Measurements from ENCODE around the gene HDDC3. TPM values are rescaled to one million over a fixed set of nuclear protein-coding genes. Genes with fewer than 3 reads are reported as not detected.

Gene HDDC3
- total RNA-seq, 2 experiments from 2014 or later: 31.8 to 38.6 TPM

- intact Hi-C loops (cut with micrococcal nuclease; ENCODE audit: unreplicated experiment): loop anchor here (1.0 to 5.0 kb wide), 4 partner anchors 29 to 664 kb away; partner anchors contain the start of genes IQGAP1 and NGRN
- peak overlapping the region; percentile 79 for H3K4me3 ChIP-seq (ENCODE audit: low read depth, low read length, poor library complexity, severe bottlenecking)
- peaks cover 17% of the 10 kb centered on the region; the same call in 1 of the 2 replicates for H3K79me2 ChIP-seq (ENCODE audit: insufficient read depth, low read depth, low read length)
- H3K9me2 ChIP-seq (ENCODE audit: insufficient read depth, low read length): no peaks in the 10 kb centered on the region
- H2AFZ ChIP-seq (ENCODE audit: low read length): no peak overlapping the region; the same call in 1 of the 2 replicates
- H3K36me3 ChIP-seq (ENCODE audit: insufficient read depth, low read length): no peaks in the 10 kb centered on the region
- peak overlapping the region; percentile 87 for H3K4me2 ChIP-seq (ENCODE audit: low read length)
- H4K20me1 ChIP-seq (ENCODE audit: insufficient read depth, low read length): no peaks in the 10 kb centered on the region
- no peak for TF ChIP-seq CTCF (conservative IDR thresholded peaks at IDR 0.05; ENCODE audit: low read length)
- TF ChIP-seq EZH2phosphoT487 (IDR thresholded peaks at IDR 0.05; ENCODE audit: borderline replicate concordance, low read depth, low read length): no peak
- ChIA-PET POLR2A (interaction anchor here (0.6 to 7.2 kb wide), 14 partner anchors 9 to 832 kb away, joined by 3 to 58 read pairs (median 4); partner anchors contain the start of genes BLM, MAN2A2 and RCCD1), CTCF (ENCODE audit: unreplicated experiment) (interaction anchor here (0.6 to 5.1 kb wide), 8 partner anchors 24 to 284 kb away, joined by 3 to 41 read pairs (median 5); partner anchors contain the start of genes MAN2A2 and RCCD1)
- DNase-seq (ENCODE audit: low spot score): no peak
- peaks cover 57% of the 10 kb centered on the region for H3K4me1 ChIP-seq (ENCODE audit: insufficient read depth, low read length, poor library complexity, severe bottlenecking)
- peak overlapping the region; percentile 81 for H3K27ac ChIP-seq (ENCODE audit: low read depth, low read length, poor library complexity, severe bottlenecking)
- H3K9me3 ChIP-seq (ENCODE audit: low read length): no peaks in the 10 kb centered on the region
- no TSS peak for BruUV-seq (replicated peaks)
These were observed 848 bp downstream of the HDDC3 start for GRCh38 chr15:90931575-90931827.

GRCh38 chr15:90930861-90931574, 1.3 kb downstream of the HDDC3 start:
- TF ChIP-seq CTCF (conservative IDR thresholded peaks at IDR 0.05; ENCODE audit: low read length): no peak
- TF ChIP-seq EZH2phosphoT487 (IDR thresholded peaks at IDR 0.05; ENCODE audit: borderline replicate concordance, low read depth, low read length): no peak
- Histone ChIP-seq H3K9me3 (ENCODE audit: low read length) (no peaks in the 10 kb centered on the region), H3K4me3 (ENCODE audit: low read depth, low read length, poor library complexity, severe bottlenecking) (peak overlapping the region; percentile 79), H2AFZ (ENCODE audit: low read length) (peak overlapping the region; percentile 81; the same call in 1 of the 2 replicates), H3K79me2 (ENCODE audit: insufficient read depth, low read depth, low read length) (peaks cover 17% of the 10 kb centered on the region; the same call in 1 of the 2 replicates), H3K36me3 (ENCODE audit: insufficient read depth, low read length) (no peaks in the 10 kb centered on the region), H3K4me2 (ENCODE audit: low read length) (peak overlapping the region; percentile 87), H3K27ac (ENCODE audit: low read depth, low read length, poor library complexity, severe bottlenecking) (peak overlapping the region; percentile 81), H4K20me1 (ENCODE audit: insufficient read depth, low read length) (no peaks in the 10 kb centered on the region), H3K4me1 (ENCODE audit: insufficient read depth, low read length, poor library complexity, severe bottlenecking) (peaks cover 52% of the 10 kb centered on the region), H3K9me2 (ENCODE audit: insufficient read depth, low read length) (no peaks in the 10 kb centered on the region)
- ChIA-PET POLR2A (interaction anchor here (0.6 to 7.2 kb wide), 14 partner anchors 9 to 831 kb away, joined by 3 to 58 read pairs (median 4); partner anchors contain the start of genes BLM, MAN2A2 and RCCD1), CTCF (ENCODE audit: unreplicated experiment) (interaction anchor here (0.7 to 5.1 kb wide), 7 partner anchors 24 to 283 kb away, joined by 3 to 41 read pairs (median 5); partner anchors contain the start of genes MAN2A2 and RCCD1)
- BruUV-seq (replicated peaks): TSS peak; percentile 48
- DNase-seq (ENCODE audit: low spot score): peak; percentile 33
- intact Hi-C loops (cut with micrococcal nuclease; ENCODE audit: unreplicated experiment): loop anchor here (1.0 to 5.0 kb wide), 4 partner anchors 29 to 664 kb away; partner anchors contain the start of genes IQGAP1 and NGRN
